Uterine smooth muscle cell (primary cell): ENCODE measurements around the gene PSTPIP1. TPM values are rescaled to one million over a fixed set of nuclear protein-coding genes. Genes with fewer than 3 reads are reported as not detected.

Experiments
- total RNA-seq: library from RNA; depleted of rRNA; stranded (reverse); fragments of >200 nt; gene quantifications from 2 replicates; pipeline ENCODE4 v1.2.3, GENCODE V29; 2014

The PSTPIP1 gene
- total RNA-seq: 0.11 TPM in 1 of 2 replicates, not detected in the other

GRCh38 chr15:76994971-76995945 is at the start of gene PSTPIP1:
Gene PSTPIP1, plus strand, starts transcription at chr15:76995126. Its CDS starts 448 bp downstream, at chr15:76995574.

DNA sequence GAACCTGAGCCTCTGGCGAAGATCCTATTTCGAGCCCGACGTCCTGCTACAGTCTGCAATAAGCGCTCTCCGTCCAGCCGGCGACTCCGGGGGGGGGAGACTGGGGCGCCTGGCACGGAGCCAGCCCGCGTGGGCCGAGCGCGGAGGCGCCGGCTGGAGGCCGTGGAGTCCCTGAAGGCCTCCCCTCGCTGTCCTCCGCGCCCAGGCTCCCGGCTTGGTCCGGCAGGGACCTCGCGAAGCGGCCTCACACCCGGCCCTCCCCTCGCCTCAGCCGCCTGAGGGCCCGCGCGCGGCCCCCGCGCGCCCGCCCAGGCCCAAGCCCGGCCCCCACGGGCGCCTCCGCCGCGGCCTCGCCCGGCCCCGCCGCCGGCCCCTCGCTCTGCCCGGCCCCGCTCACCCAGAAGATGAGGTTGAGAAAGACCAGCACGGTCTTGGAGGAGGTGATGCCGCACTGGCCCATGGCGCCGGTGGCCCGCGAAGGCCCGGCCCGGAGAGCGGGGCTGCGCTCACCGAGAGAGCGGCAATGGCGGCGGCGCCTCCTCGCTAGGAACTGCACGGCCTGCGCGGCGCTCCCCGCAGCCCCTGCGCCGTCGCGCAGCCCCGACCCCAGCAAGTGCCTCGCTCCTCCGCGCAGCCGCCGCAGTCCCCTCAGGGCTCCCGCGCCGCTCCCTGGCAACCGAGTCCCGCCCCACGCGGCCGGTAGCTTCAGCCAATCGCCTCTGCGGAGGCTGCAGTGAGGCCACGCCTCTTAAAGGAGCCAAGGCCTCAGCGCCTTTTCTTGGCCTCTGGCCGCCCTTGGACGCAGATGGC is 75.8 kb downstream of the PSTPIP1 start, which contains the start of gene TSPAN3:
Gene TSPAN3, minus strand, starts transcription at position 615 of the 810 bp plus-strand sequence. Its CDS starts 155 bp downstream, at position 460.

Other genes with a start within 250 kb of the PSTPIP1 start
- gene SCAPER, start 89.8 kb upstream of the PSTPIP1 start, total RNA-seq: 7.7 and 9.6 TPM in 2 replicates
- 57.0 and 69.4 TPM in 2 replicates for gene RCN2, start 63.4 kb upstream of the PSTPIP1 start, total RNA-seq
- gene TSPAN3, start 76.0 kb downstream of the PSTPIP1 start, total RNA-seq: 177 and 182 TPM in 2 replicates